NCI-H526 treated with DMSO at 0.1 percent for 48 hours (cell line): ENCODE results near the gene CTNNA2.
"Not testable (repeated sequence)": the region's sequence is repeated elsewhere in the genome, so short reads cannot be mapped to it uniquely, and the experiment has no call there.

Experiments
- DNase-seq: peaks from one replicate; lab custom pipeline; 2025; lab: John Stamatoyannopoulos, UW

Gene CTNNA2

GRCh38 chr2:80032684-80033083, 519.8 kb downstream of the CTNNA2 start:
- DNase-seq = not testable (repeated sequence)

- DNase-seq = no peak
Observed at GRCh38 chr2:80035749-80036285, 523.0 kb downstream of the CTNNA2 start.

- no peak for DNase-seq
Observed at GRCh38 chr2:80037310-80037709, 524.5 kb downstream of the CTNNA2 start.

- no peak for DNase-seq
Observed at GRCh38 chr2:80040226-80040625, 527.4 kb downstream of the CTNNA2 start.

- DNase-seq = no peak
Observed at GRCh38 chr2:80042635-80043034, 529.8 kb downstream of the CTNNA2 start.

GRCh38 chr2:80048296-80048695, 535.4 kb downstream of the CTNNA2 start:
- DNase-seq = no peak

- no peak for DNase-seq
Observed at GRCh38 chr2:80050246-80050645, 537.4 kb downstream of the CTNNA2 start.

- no peak for DNase-seq
Observed at GRCh38 chr2:80053522-80054345, 540.9 kb downstream of the CTNNA2 start.

- no peak for DNase-seq
Observed at GRCh38 chr2:80054346-80054675, 541.5 kb downstream of the CTNNA2 start.

- DNase-seq = no peak
Observed at GRCh38 chr2:80057956-80058355, 545.1 kb downstream of the CTNNA2 start.

GRCh38 chr2:80058562-80058961, 545.7 kb downstream of the CTNNA2 start:
- DNase-seq = no peak

- no peak for DNase-seq
Observed at GRCh38 chr2:80059447-80059846, 546.6 kb downstream of the CTNNA2 start.

- DNase-seq = no peak
Observed at GRCh38 chr2:80061881-80062280, 549.0 kb downstream of the CTNNA2 start.

- no peak for DNase-seq
Observed at GRCh38 chr2:80062298-80062697, 549.4 kb downstream of the CTNNA2 start.

GRCh38 chr2:80068038-80068731, 555.3 kb downstream of the CTNNA2 start:
- DNase-seq = no peak

GRCh38 chr2:80070587-80070986, 557.7 kb downstream of the CTNNA2 start:
- no peak for DNase-seq

GRCh38 chr2:80071941-80072340, 559.1 kb downstream of the CTNNA2 start:
- DNase-seq = no peak

GRCh38 chr2:80073134-80073561, 560.3 kb downstream of the CTNNA2 start:
- DNase-seq = peak; percentile 35

- no peak for DNase-seq
Observed at GRCh38 chr2:80074321-80075070, 561.6 kb downstream of the CTNNA2 start.

- DNase-seq = no peak
Observed at GRCh38 chr2:80075719-80076118, 562.9 kb downstream of the CTNNA2 start.

GRCh38 chr2:80078290-80079036, 565.6 kb downstream of the CTNNA2 start:
- DNase-seq = no peak

GRCh38 chr2:80080957-80081356, 568.1 kb downstream of the CTNNA2 start:
- DNase-seq = no peak
